ENCODE data around the gene AADAC.

DNA sequence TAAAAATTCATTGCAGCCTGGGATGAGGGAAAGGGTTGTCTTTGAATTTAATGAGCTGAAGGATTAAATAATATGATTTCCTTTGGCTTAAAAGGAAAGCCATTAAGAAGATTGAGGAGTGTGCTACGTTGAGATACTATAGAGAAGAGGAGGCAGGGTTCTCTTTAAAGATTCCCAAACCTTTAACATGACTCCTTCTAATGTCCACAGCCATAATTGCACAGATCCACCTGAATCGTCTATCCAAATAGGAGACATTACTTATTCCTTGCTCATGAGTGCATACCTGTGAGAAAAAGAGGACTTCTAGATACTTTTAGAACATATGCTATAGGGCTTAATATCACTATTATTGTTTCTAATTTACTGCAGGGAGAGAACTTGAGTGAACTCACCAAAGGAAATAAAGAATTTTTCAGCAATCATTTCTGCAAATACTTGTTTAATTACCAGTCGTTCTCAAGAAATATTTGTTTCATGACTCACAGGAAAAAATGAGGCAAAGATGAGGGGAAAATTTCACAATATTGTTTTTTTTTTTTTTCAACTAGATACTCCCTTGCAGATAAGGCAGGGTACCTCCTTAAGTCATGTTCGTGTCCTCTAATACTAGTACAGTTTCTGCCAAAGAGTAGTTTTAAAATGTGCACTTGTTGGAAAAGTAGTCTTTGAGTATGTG, 50.6 kb downstream of the AADAC start:
- TF ChIP-seq EZH2 (IDR thresholded peaks at IDR 0.05; ENCODE audit: borderline replicate concordance, low read depth, low read length, poor library complexity, severe bottlenecking), result no peak
- TF ChIP-seq, protein P1, sequence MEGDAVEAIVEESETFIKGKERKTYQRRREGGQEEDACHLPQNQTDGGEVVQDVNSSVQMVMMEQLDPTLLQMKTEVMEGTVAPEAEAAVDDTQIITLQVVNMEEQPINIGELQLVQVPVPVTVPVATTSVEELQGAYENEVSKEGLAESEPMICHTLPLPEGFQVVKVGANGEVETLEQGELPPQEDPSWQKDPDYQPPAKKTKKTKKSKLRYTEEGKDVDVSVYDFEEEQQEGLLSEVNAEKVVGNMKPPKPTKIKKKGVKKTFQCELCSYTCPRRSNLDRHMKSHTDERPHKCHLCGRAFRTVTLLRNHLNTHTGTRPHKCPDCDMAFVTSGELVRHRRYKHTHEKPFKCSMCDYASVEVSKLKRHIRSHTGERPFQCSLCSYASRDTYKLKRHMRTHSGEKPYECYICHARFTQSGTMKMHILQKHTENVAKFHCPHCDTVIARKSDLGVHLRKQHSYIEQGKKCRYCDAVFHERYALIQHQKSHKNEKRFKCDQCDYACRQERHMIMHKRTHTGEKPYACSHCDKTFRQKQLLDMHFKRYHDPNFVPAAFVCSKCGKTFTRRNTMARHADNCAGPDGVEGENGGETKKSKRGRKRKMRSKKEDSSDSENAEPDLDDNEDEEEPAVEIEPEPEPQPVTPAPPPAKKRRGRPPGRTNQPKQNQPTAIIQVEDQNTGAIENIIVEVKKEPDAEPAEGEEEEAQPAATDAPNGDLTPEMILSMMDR (conservative IDR thresholded peaks at IDR 0.05; ENCODE audit: low read depth, low read length), result no peak
